IMR-90 (cell line): ENCODE results near the gene DUS2. TPM values are rescaled to one million over a fixed set of nuclear protein-coding genes. Genes with fewer than 3 reads are reported as not detected.

ENCODE experiments used
- ATAC-seq: fragments of 200-7000 bp; cut with Tn5 transposase; 2 replicates; pipeline ENCODE4 v1.9.1; 2020; ENCODE audit warnings: low read depth, mild to moderate bottlenecking, moderate library complexity
- BruUV-seq: library from RNA; stranded (reverse); fragments of 400-500 nt; replicated peaks from 2 replicates; lab custom pipeline; 2021; lab: Mats Ljungman, UMichigan
- CTCF ChIA-PET: fragments of 300-600 bp; formaldehyde crosslinking; extraction: SDS; loops from one replicate; lab custom pipeline; 2021; ENCODE audit warnings: antibody characterized with exemption; lab: Yijun Ruan, JAX
- POLR2A ChIA-PET: fragments of 300-600 bp; sonication (Branson Sonifier 250); formaldehyde crosslinking; loops from one replicate; lab custom pipeline; 2022; ENCODE audit warnings: antibody characterized with exemption; ENCODE audit not compliant: unreplicated experiment; lab: Charles Lee
- DNase-seq: peaks from one replicate; pipeline ENCODE4 v3.0.0; 2013
- H2AFZ ChIP-seq: replicated peaks from 2 replicates; pipeline ENCODE3; 2013; ENCODE audit warnings: low read length, mild to moderate bottlenecking; ENCODE audit not compliant: poor library complexity
- H2AK5ac ChIP-seq: 2 replicates; pipeline ENCODE4 v1.6.1; 2013; ENCODE audit warnings: low read depth, low read length, inconsistent platforms
- H2AK9ac ChIP-seq: replicated peaks from 2 replicates; pipeline ENCODE3; 2013; ENCODE audit warnings: mild to moderate bottlenecking, low read depth, low read length, moderate library complexity; ENCODE audit not compliant: poor library complexity
- H2BK120ac ChIP-seq: 2 replicates; pipeline ENCODE4 v1.6.1; 2013; ENCODE audit warnings: low read depth, low read length, inconsistent platforms
- H2BK15ac ChIP-seq: 3 replicates; pipeline ENCODE4 v1.6.1; 2013; ENCODE audit warnings: low read depth, low read length, inconsistent platforms
- H2BK20ac ChIP-seq: 2 replicates; pipeline ENCODE4 v1.6.1; 2013; ENCODE audit warnings: low read depth, mild to moderate bottlenecking, inconsistent platforms, low read length, moderate library complexity
- H2BK5ac ChIP-seq: 2 replicates; pipeline ENCODE4 v1.6.1; 2013; ENCODE audit warnings: mild to moderate bottlenecking, low read depth, low read length, inconsistent platforms; ENCODE audit not compliant: poor library complexity, severe bottlenecking
- H3K14ac ChIP-seq: replicated peaks from 2 replicates; pipeline ENCODE4 v1.6.1; 2013; ENCODE audit warnings: low read depth, low read length, inconsistent platforms
- H3K18ac ChIP-seq: 2 replicates; pipeline ENCODE4 v1.6.1; 2013; ENCODE audit warnings: low read depth, low read length, control low read depth
- H3K23ac ChIP-seq: 2 replicates; pipeline ENCODE4 v1.6.1; 2013; ENCODE audit warnings: low read depth, low read length, inconsistent platforms
- H3K27ac ChIP-seq: 2 replicates; pipeline ENCODE4 v1.5.1; 2013; ENCODE audit warnings: mild to moderate bottlenecking, control low read depth, low read length; ENCODE audit not compliant: insufficient read depth
- H3K27me3 ChIP-seq: 2 replicates; pipeline ENCODE4 v1.6.1; 2013; ENCODE audit warnings: low read length; ENCODE audit not compliant: control insufficient read depth, insufficient read depth
- H3K36me3 ChIP-seq: 2 replicates; pipeline ENCODE4 v1.6.1; 2013; ENCODE audit warnings: low read length, mixed read lengths; ENCODE audit not compliant: control insufficient read depth, insufficient read depth
- H3K4ac ChIP-seq: 2 replicates; pipeline ENCODE4 v1.6.1; 2013; ENCODE audit warnings: low read depth, low read length, inconsistent platforms
- H3K4me1 ChIP-seq: 2 replicates; pipeline ENCODE4 v1.6.1; 2013; ENCODE audit warnings: low read length, mixed read lengths; ENCODE audit not compliant: control insufficient read depth, insufficient read depth
- H3K4me2 ChIP-seq: 2 replicates; pipeline ENCODE4 v1.6.1; 2013; ENCODE audit warnings: low read depth, mild to moderate bottlenecking, control low read depth, low read length, moderate library complexity
- H3K4me3 ChIP-seq: 2 replicates; pipeline ENCODE4 v1.5.1; 2013; ENCODE audit warnings: low read depth, mild to moderate bottlenecking, control low read depth, low read length, moderate library complexity; ENCODE audit not compliant: insufficient read depth
- H3K56ac ChIP-seq: 2 replicates; pipeline ENCODE4 v1.6.1; 2013; ENCODE audit warnings: low read length, inconsistent platforms; ENCODE audit not compliant: insufficient read depth; ENCODE audit errors: extremely low read depth
- H3K79me1 ChIP-seq, 2 experiments: 2 replicates each; pipeline ENCODE4 v1.6.1; 2013; ENCODE audit warnings: low read length in 2 of 2, inconsistent platforms in 1 of 2, low read depth in 1 of 2
- H3K9ac ChIP-seq: 2 replicates; pipeline ENCODE4 v1.6.1; 2013; ENCODE audit warnings: low read depth, low read length, control low read depth
- H3K9me1 ChIP-seq: 2 replicates; pipeline ENCODE4 v1.6.1; 2013; ENCODE audit warnings: low read length, inconsistent platforms; ENCODE audit not compliant: insufficient read depth
- H3K9me3 ChIP-seq: 2 replicates; pipeline ENCODE4 v1.6.1; 2013; ENCODE audit warnings: low read length; ENCODE audit not compliant: control insufficient read depth, insufficient read depth
- H4K20me1 ChIP-seq: 2 replicates; pipeline ENCODE4 v1.6.1; 2013; ENCODE audit warnings: low read length, inconsistent platforms; ENCODE audit not compliant: insufficient read depth
- H4K5ac ChIP-seq: 2 replicates; pipeline ENCODE4 v1.6.1; 2013; ENCODE audit warnings: mild to moderate bottlenecking, low read depth, low read length, control low read depth
- H4K8ac ChIP-seq, 2 experiments: 2 replicates each; pipeline ENCODE4 v1.6.1; 2013; ENCODE audit warnings: low read depth in 2 of 2, low read length in 2 of 2, control low read depth in 1 of 2, inconsistent platforms in 1 of 2
- H4K91ac ChIP-seq: 2 replicates; pipeline ENCODE4 v1.6.1; 2013; ENCODE audit warnings: low read depth, low read length, inconsistent platforms; ENCODE audit not compliant: insufficient read depth
- BHLHE40 ChIP-seq: fragments of 150-350 bp; IDR thresholded peaks from 2 replicates; pipeline ENCODE4 v1.6.1; 2016; ENCODE audit warnings: mild to moderate bottlenecking, low read depth, low read length
- CEBPB ChIP-seq: IDR thresholded peaks from 2 replicates; pipeline ENCODE4 v1.6.1; 2012; ENCODE audit warnings: low read depth, low read length, improper control_type of control experiment
- CHD1 ChIP-seq: IDR thresholded peaks from 2 replicates; pipeline ENCODE4 v1.6.1; 2012; ENCODE audit warnings: low read depth, low read length, improper control_type of control experiment
- FOS ChIP-seq: fragments of 150-350 bp; IDR thresholded peaks from 2 replicates; pipeline ENCODE4 v1.6.1; 2016; ENCODE audit warnings: low read depth, low read length
- MAFK ChIP-seq: IDR thresholded peaks from 2 replicates; pipeline ENCODE4 v1.6.1; 2012; ENCODE audit warnings: low read depth, low read length, improper control_type of control experiment
- MAZ ChIP-seq: IDR thresholded peaks from 2 replicates; pipeline ENCODE4 v1.6.1; 2012; ENCODE audit warnings: low read depth, mild to moderate bottlenecking, low read length, improper control_type of control experiment, moderate library complexity, borderline replicate concordance
- MXI1 ChIP-seq: IDR thresholded peaks from 2 replicates; pipeline ENCODE4 v1.6.1; 2012; ENCODE audit warnings: low read depth, mild to moderate bottlenecking, low read length, moderate library complexity, borderline replicate concordance
- NFE2L2 ChIP-seq: fragments of 150-350 bp; IDR thresholded peaks from 2 replicates; pipeline ENCODE4 v1.6.1; 2016; ENCODE audit warnings: low read depth, mild to moderate bottlenecking, low read length
- POLR2A ChIP-seq: IDR thresholded peaks from 2 replicates; pipeline ENCODE4 v1.6.1; 2012; ENCODE audit warnings: mild to moderate bottlenecking, low read depth, low read length
- RAD21 ChIP-seq: IDR thresholded peaks from 2 replicates; pipeline ENCODE4 v1.6.1; 2012; ENCODE audit warnings: low read length, improper control_type of control experiment
- RCOR1 ChIP-seq: IDR thresholded peaks from 2 replicates; pipeline ENCODE4 v1.6.1; 2012; ENCODE audit warnings: mild to moderate bottlenecking, low read length, improper control_type of control experiment; ENCODE audit not compliant: insufficient replicate concordance
- RFX5 ChIP-seq: IDR thresholded peaks from 2 replicates; pipeline ENCODE4 v1.8.0; 2012; ENCODE audit warnings: low read depth, mild to moderate bottlenecking, low read length, moderate library complexity
- SMC3 ChIP-seq: fragments of 150-350 bp; IDR thresholded peaks from 2 replicates; pipeline ENCODE4 v1.6.1; 2016; ENCODE audit warnings: low read depth, mild to moderate bottlenecking, antibody characterized with exemption, low read length, moderate library complexity
- WGBS, 2 experiments: methylation state at CpG; one replicate each; pipeline versions ENCODE4 v1.1.5 to v1.1.7; 2013; ENCODE audit warnings: missing lambda C conversion rate in 2 of 2; ENCODE audit not compliant: insufficient read length in 1 of 2; ENCODE audit errors: extremely low coverage in 2 of 2; 5-methylcytosine and 5-hydroxymethylcytosine counted together
- dilution Hi-C: fragments of 300-500 bp; cut with HindIII; formaldehyde crosslinking; loops from one replicate; pipeline ENCODE4 v1.14.3; 2018; ENCODE audit warnings: low sequenced_read_pairs; ENCODE audit not compliant: unreplicated experiment
- in situ Hi-C: fragments of 300-500 bp; cut with MboI; formaldehyde crosslinking; loops from 3 replicates; pipeline ENCODE4 v1.14.3; 2019; ENCODE audit warnings: low sequenced_read_pairs, inconsistent platforms, mixed read lengths
- intact Hi-C: fragments of 100-400 bp; cut with micrococcal nuclease; formaldehyde crosslinking; loops from 2 replicates; pipeline ENCODE4 v1.10.0; 2022
- polyA plus RNA-seq, 3 experiments: library from polyadenylated mRNA; depleted of rRNA; stranded (reverse); fragments of >200 nt; gene quantifications; 2 replicates each; pipeline ENCODE4 v1.2.3, GENCODE V29; 2012; ENCODE audit warnings: low replicate concordance in 1 of 3
- total RNA-seq: library from RNA; depleted of rRNA; stranded (reverse); fragments of >200 nt; gene quantifications from 2 replicates; pipeline ENCODE4 v1.2.3, GENCODE V29; 2012
- TF ChIP-seq, protein P1 (sequence below): conservative IDR thresholded peaks from 2 replicates; pipeline ENCODE4 v1.5.1; 2012; ENCODE audit warnings: mild to moderate bottlenecking, low read depth, low read length, improper control_type of control experiment
- TF ChIP-seq, protein P2 (sequence below): fragments of 150-350 bp; IDR thresholded peaks from 2 replicates; pipeline ENCODE4 v1.6.1; 2016; ENCODE audit warnings: low read depth, mild to moderate bottlenecking, low read length, moderate library complexity, borderline replicate concordance
- TF ChIP-seq, protein P3 (sequence below): fragments of 150-350 bp; IDR thresholded peaks from 2 replicates; pipeline ENCODE4 v1.6.1; 2017; ENCODE audit warnings: mild to moderate bottlenecking, antibody characterized with exemption, low read length, low read depth

Gene DUS2
- total and polyA plus RNA-seq, 2 of the 4 experiments (the other 2 are of a cell fraction), result 15.8 to 30.5 TPM

DNA sequence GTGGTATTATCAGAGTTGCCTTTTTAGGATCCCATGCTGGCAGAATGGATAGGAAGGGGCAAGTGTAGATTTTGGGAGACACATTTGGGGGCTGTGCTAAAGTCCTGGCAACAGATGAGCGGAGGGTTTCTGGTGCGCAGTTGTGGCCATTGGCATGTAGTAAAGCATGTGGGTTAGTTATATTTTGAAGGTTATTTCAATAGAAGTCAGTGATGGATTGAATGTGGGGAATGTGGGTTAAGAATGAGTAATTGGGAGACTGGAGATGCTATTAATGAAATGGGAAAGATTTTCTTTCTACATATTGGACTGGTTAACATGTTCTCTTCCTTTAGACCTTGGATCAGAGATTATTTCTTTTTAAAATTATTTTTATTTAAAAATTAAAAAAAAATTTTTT is 10.0 kb downstream of the DUS2 start:
- Histone ChIP-seq H3K9me3 (no peaks in the 10 kb centered on the region), H2AK9ac (no peak overlapping the region), H3K23ac (no peak overlapping the region), H3K9me1 (peaks cover 5% of the 10 kb centered on the region; the same call in 1 of the 2 replicates), H3K4me2 (no peak overlapping the region), H4K20me1 (no peaks in the 10 kb centered on the region), H4K91ac (no peak overlapping the region), H3K4ac (no peak overlapping the region), H4K5ac (no peak overlapping the region), H2AK5ac (no peak overlapping the region), H3K4me3 (no peak overlapping the region), H2BK5ac (no peak overlapping the region), H3K79me1 (peaks cover 8 to 18% of the 10 kb centered on the region in 2 experiments; a peak in 3 of 4 replicates), H2BK120ac (no peak overlapping the region), H3K27me3 (no peaks in the 10 kb centered on the region), H3K18ac (no peak overlapping the region), H3K9ac (no peak overlapping the region), H2AFZ (no peak overlapping the region), H2BK15ac (no peak overlapping the region), H3K4me1 (no peaks in the 10 kb centered on the region), H3K27ac (no peak overlapping the region), H3K14ac (no peak overlapping the region), H2BK20ac (no peak overlapping the region), H4K8ac (no peak overlapping the region), H3K56ac (no peak overlapping the region), H3K36me3 (peaks cover 9% of the 10 kb centered on the region)
- no peak for TF ChIP-seq RFX5
- no peak for TF ChIP-seq BHLHE40
- no peak for TF ChIP-seq FOS
- no peak for TF ChIP-seq NFE2L2
- no peak for TF ChIP-seq RAD21
- TF ChIP-seq RCOR1, result no peak
- TF ChIP-seq CEBPB, result no peak
- TF ChIP-seq, protein P1, sequence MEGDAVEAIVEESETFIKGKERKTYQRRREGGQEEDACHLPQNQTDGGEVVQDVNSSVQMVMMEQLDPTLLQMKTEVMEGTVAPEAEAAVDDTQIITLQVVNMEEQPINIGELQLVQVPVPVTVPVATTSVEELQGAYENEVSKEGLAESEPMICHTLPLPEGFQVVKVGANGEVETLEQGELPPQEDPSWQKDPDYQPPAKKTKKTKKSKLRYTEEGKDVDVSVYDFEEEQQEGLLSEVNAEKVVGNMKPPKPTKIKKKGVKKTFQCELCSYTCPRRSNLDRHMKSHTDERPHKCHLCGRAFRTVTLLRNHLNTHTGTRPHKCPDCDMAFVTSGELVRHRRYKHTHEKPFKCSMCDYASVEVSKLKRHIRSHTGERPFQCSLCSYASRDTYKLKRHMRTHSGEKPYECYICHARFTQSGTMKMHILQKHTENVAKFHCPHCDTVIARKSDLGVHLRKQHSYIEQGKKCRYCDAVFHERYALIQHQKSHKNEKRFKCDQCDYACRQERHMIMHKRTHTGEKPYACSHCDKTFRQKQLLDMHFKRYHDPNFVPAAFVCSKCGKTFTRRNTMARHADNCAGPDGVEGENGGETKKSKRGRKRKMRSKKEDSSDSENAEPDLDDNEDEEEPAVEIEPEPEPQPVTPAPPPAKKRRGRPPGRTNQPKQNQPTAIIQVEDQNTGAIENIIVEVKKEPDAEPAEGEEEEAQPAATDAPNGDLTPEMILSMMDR, result no peak
- no peak for TF ChIP-seq POLR2A
- TF ChIP-seq, protein P2, sequence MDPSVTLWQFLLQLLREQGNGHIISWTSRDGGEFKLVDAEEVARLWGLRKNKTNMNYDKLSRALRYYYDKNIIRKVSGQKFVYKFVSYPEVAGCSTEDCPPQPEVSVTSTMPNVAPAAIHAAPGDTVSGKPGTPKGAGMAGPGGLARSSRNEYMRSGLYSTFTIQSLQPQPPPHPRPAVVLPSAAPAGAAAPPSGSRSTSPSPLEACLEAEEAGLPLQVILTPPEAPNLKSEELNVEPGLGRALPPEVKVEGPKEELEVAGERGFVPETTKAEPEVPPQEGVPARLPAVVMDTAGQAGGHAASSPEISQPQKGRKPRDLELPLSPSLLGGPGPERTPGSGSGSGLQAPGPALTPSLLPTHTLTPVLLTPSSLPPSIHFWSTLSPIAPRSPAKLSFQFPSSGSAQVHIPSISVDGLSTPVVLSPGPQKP, result no peak
- no peak for TF ChIP-seq CHD1
- TF ChIP-seq, protein P3, sequence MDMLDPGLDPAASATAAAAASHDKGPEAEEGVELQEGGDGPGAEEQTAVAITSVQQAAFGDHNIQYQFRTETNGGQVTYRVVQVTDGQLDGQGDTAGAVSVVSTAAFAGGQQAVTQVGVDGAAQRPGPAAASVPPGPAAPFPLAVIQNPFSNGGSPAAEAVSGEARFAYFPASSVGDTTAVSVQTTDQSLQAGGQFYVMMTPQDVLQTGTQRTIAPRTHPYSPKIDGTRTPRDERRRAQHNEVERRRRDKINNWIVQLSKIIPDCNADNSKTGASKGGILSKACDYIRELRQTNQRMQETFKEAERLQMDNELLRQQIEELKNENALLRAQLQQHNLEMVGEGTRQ, result no peak
- no peak for TF ChIP-seq MAFK
- no peak for TF ChIP-seq MAZ
- no peak for TF ChIP-seq MXI1
- no peak for TF ChIP-seq SMC3
- POLR2A ChIA-PET, result no interaction called here
- DNase-seq, result no peak
- dilution Hi-C loops, result no loop called here
- no TSS peak for BruUV-seq
- intact Hi-C loops, result loop anchor here (10.0 kb wide), 1 partner anchor 358 kb away; no protein-coding TSS in a partner anchor
- WGBS, 2 experiments, result 100% methylated on average over 2 of the region's 2 CpGs; no CpG with 5 or more reads in 1 of the 2 experiments
- CTCF ChIA-PET, result no interaction called here
- in situ Hi-C loops, result no loop called here
- no peak for ATAC-seq
